ENCODE data around the gene GBP1. TPM values are rescaled to one million over a fixed set of nuclear protein-coding genes. Genes with fewer than 3 reads are reported as not detected.

GBP1 gene
- total and polyA plus RNA-seq, 2 of the 8 experiments (the other 6 are each of a cell fraction or from before 2014, with no cell fraction given), result not detected

DNA sequence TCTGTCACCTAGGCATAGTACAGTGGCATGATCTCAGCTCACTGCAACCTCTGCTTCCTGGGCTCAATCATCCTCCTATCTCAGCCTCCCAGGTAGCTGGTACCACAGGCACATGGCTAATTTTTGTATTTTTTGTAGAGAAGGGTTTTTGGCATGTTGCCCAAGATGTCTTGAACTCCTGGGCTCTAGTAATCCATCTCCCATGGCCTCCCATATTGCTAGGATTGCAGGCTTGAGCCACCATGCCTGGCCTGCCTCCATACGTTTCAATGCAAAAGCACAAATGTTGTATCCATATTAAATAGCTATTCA is 24.7 kb downstream of the GBP1 start:
- no peak overlapping the region for H2BK15ac ChIP-seq (ENCODE audit: low read length)
- no peak overlapping the region for H3K4me2 ChIP-seq (ENCODE audit: insufficient read depth in 1 of 2, low read depth in 2 of 2, low read length in 2 of 2)
- no peaks in the 10 kb centered on the region for H3K36me3 ChIP-seq (ENCODE audit: control insufficient read depth in 2 of 4, insufficient read depth in 4 of 4, low read length in 3 of 4)
- no peak overlapping the region for H3K4me3 ChIP-seq (ENCODE audit: extremely low read depth in 1 of 4, insufficient read depth in 2 of 4, low read depth in 3 of 4, low read length in 4 of 4)
- H3K14ac ChIP-seq (ENCODE audit: insufficient read length), result no peak overlapping the region
- H4K20me1 ChIP-seq (replicated peaks in 1 of 2; ENCODE audit: control insufficient read depth in 1 of 2, insufficient read depth in 2 of 2, low read length in 2 of 2), result no peaks in the 10 kb centered on the region
- H2BK20ac ChIP-seq (ENCODE audit: low read length), result no peak overlapping the region
- no peak overlapping the region for H3K23ac ChIP-seq (ENCODE audit: insufficient read length)
- H3K9ac ChIP-seq (replicated peaks in 1 of 4; ENCODE audit: extremely low read depth in 1 of 4, low read depth in 3 of 4, low read length in 3 of 4), result no peak overlapping the region
- H2AK5ac ChIP-seq (ENCODE audit: low read depth, low read length), result no peak overlapping the region
- H3K4ac ChIP-seq (replicated peaks; ENCODE audit: insufficient read length, low read depth, low read length), result no peak overlapping the region
- H3K18ac ChIP-seq (ENCODE audit: extremely low read depth, low read length), result no peak overlapping the region
- H3K79me1 ChIP-seq (ENCODE audit: low read depth, low read length), result no peaks in the 10 kb centered on the region
- no peak overlapping the region for H2BK120ac ChIP-seq (replicated peaks; ENCODE audit: low read depth, low read length)
- H3K9me3 ChIP-seq (ENCODE audit: insufficient read depth in 2 of 2, low read depth in 1 of 2, low read length in 1 of 2), result peaks cover 8 to 14% of the 10 kb centered on the region in 2 experiments; a peak in 3 of 4 replicates
- no peak overlapping the region for H2AFZ ChIP-seq (ENCODE audit: low read length)
- ChIA-PET CTCF (ENCODE audit: partially characterized antibody) (no interaction called here), POLR2A (ENCODE audit: partially characterized antibody) (no interaction called here)
- H3K4me1 ChIP-seq (replicated peaks in 1 of 4; ENCODE audit: control insufficient read depth in 3 of 4, insufficient read depth in 4 of 4, low read length in 3 of 4), result no peaks in the 10 kb centered on the region
- no peak overlapping the region for H2BK12ac ChIP-seq (ENCODE audit: low read depth, low read length)
- H3K79me2 ChIP-seq (ENCODE audit: control insufficient read depth in 1 of 2, insufficient read depth in 2 of 2, low read length in 2 of 2), result no peaks in the 10 kb centered on the region
- H3K27me3 ChIP-seq (replicated peaks in 1 of 4; ENCODE audit: control insufficient read depth in 3 of 4, extremely low read depth in 1 of 4, insufficient read depth in 3 of 4, low read length in 3 of 4), result no peaks in the 10 kb centered on the region
- TF ChIP-seq JUN (IDR thresholded peaks at IDR 0.05; ENCODE audit: low read depth, low read length) (no peak), TEAD4 (IDR thresholded peaks at IDR 0.05; ENCODE audit: low read depth, low read length) (no peak), TAF7 (optimal IDR thresholded peaks at IDR 0.05; ENCODE audit: borderline replicate concordance, low read depth, low read length) (no peak)
- no peak for DNase-seq (ENCODE audit: low read depth in 1 of 2, low spot score in 2 of 2)
- no peak for FAIRE-seq
- no peak overlapping the region for H2BK5ac ChIP-seq (ENCODE audit: low read depth, low read length)
- H3K27ac ChIP-seq (ENCODE audit: low read depth, low read length), result no peak overlapping the region
- 72% methylated on average over 1 of the region's 1 CpG; no CpG with 5 or more reads in 1 of the 2 experiments for WGBS, 2 experiments (ENCODE audit: extremely low coverage in 1 of 2, insufficient coverage in 1 of 2, insufficient read length in 1 of 2, insufficient replicate concordance in 2 of 2, low coverage in 1 of 2, low lambda C conversion rate in 2 of 2, missing lambda C conversion rate in 1 of 2)
- H3K23me2 ChIP-seq (ENCODE audit: low read depth, low read length), result 0 out of 2 replicates have a peak, but pooled peaks cover 3% of the 10 kb centered on the region
- no peak overlapping the region for H4K8ac ChIP-seq (ENCODE audit: extremely low read depth, insufficient read depth, low read length)
- H4K5ac ChIP-seq (ENCODE audit: insufficient read length, low read depth, low read length), result no peak overlapping the region
- no peak overlapping the region for H4K91ac ChIP-seq (replicated peaks; ENCODE audit: insufficient read length, low read length)
- no peak overlapping the region for H3K56ac ChIP-seq (replicated peaks; ENCODE audit: insufficient read length, low read depth, low read length)
